Stimulated activated CD4-positive, alpha-beta T cell treated with anti-CD3 and anti-CD28 coated beads, TNF-alpha, amount 100 ng/mL, for 1 hour (primary cell): Measurements from ENCODE around the gene LTBP3.
A peak's percentile ranks its signal among the peaks of the same experiment; 100 is the strongest.

ENCODE experiments used
- DNase-seq, 3 donors: peaks; one replicate each; pipeline ENCODE4 v3.0.0-alpha.2; 2020; ENCODE audit warnings: low read depth in 3 of 3, low spot score in 1 of 3

The LTBP3 gene

GRCh38 chr11:65586247-65586630 is 28.1 kb upstream of the LTBP3 start:
- no peak for DNase-seq

GRCh38 chr11:65585396-65586246 is 27.5 kb upstream of the LTBP3 start:
- no peak for DNase-seq

GRCh38 chr11:65584723-65585171 is 26.6 kb upstream of the LTBP3 start:
- no peak for DNase-seq

GRCh38 chr11:65584106-65584505 is 25.9 kb upstream of the LTBP3 start:
- DNase-seq: no peak

- DNase-seq: no peak
Observed at GRCh38 chr11:65583589-65583988, 25.4 kb upstream of the LTBP3 start.

GRCh38 chr11:65581928-65582327 is 23.8 kb upstream of the LTBP3 start:
- no peak for DNase-seq

GRCh38 chr11:65580756-65581155 is 22.6 kb upstream of the LTBP3 start:
- DNase-seq: no peak

GRCh38 chr11:65580031-65580692 is 22.0 kb upstream of the LTBP3 start:
- DNase-seq: no peak

GRCh38 chr11:65579291-65579690 is 21.1 kb upstream of the LTBP3 start:
- no peak for DNase-seq

- DNase-seq: no peak
Observed at GRCh38 chr11:65578667-65579066, 20.5 kb upstream of the LTBP3 start.

- DNase-seq: no peak
Observed at GRCh38 chr11:65578134-65578533, 20.0 kb upstream of the LTBP3 start.

GRCh38 chr11:65577756-65578109 is 19.6 kb upstream of the LTBP3 start:
- no peak for DNase-seq

GRCh38 chr11:65576867-65577755 is 19.0 kb upstream of the LTBP3 start:
- no peak for DNase-seq

GRCh38 chr11:65576232-65576866 is 18.2 kb upstream of the LTBP3 start:
- DNase-seq: no peak

GRCh38 chr11:65575568-65576231 is 17.5 kb upstream of the LTBP3 start, which contains the start of gene EHBP1L1:
Gene EHBP1L1, plus strand, starts transcription at chr11:65576053. Its CDS starts 250 bp downstream, at chr11:65576303.
- DNase-seq: peak; percentile 60 to 69 (median 61)

GRCh38 chr11:65574811-65575567 is 16.8 kb upstream of the LTBP3 start:
- DNase-seq: no peak

- peak; percentile 77 to 79 (median 77) for DNase-seq
Observed at GRCh38 chr11:65574109-65574810, 16.1 kb upstream of the LTBP3 start.

- no peak for DNase-seq
Observed at GRCh38 chr11:65573391-65574079, 15.4 kb upstream of the LTBP3 start.
